HEK293 (cell line): ENCODE data around the gene SNN.

Source experiments
- CTCF ChIA-PET: fragments of 350-600 bp; formaldehyde crosslinking; extraction: SDS; loops from one replicate; lab custom pipeline; 2021; ENCODE audit warnings: antibody characterized with exemption; lab: Yijun Ruan, JAX
- POLR2A ChIA-PET: fragments of 300-600 bp; formaldehyde crosslinking; extraction: SDS; loops from one replicate; lab custom pipeline; 2020; ENCODE audit warnings: antibody characterized with exemption, inconsistent platforms; lab: Yijun Ruan, JAX
- H3K27ac ChIP-seq: fragments of 200-500 bp; sonication (Bioruptor generic); 2 replicates; pipeline ENCODE4 v1.5.1; 2014; ENCODE audit warnings: low read depth, low read length, control low read depth, inconsistent platforms; ENCODE audit errors: extremely low read depth
- H3K36me3 ChIP-seq, 2 experiments: fragments of 200-500 bp in 1 of 2; sonication (Bioruptor generic) in 1 of 2; 1 replicate in 1 of 2; 2 replicates in 1 of 2; pipeline ENCODE4 v1.5.1; 2014 to 2017; ENCODE audit warnings: inconsistent platforms in 2 of 2, low read length in 2 of 2; ENCODE audit not compliant: control insufficient read depth in 2 of 2, insufficient read depth in 1 of 2
- H3K4me1 ChIP-seq: fragments of 200-500 bp; sonication (Bioruptor generic); 2 replicates; pipeline ENCODE4 v1.5.1; 2014; ENCODE audit warnings: mild to moderate bottlenecking, low read length, inconsistent platforms; ENCODE audit not compliant: control insufficient read depth, insufficient read depth
- H3K4me3 ChIP-seq: 2 replicates; pipeline ENCODE4 v1.5.1; 2011; ENCODE audit warnings: low read depth, mild to moderate bottlenecking, control low read depth, low read length, moderate library complexity
- H3K9me3 ChIP-seq: fragments of 200-500 bp; sonication (Bioruptor generic); 2 replicates; pipeline ENCODE4 v1.5.1; 2014; ENCODE audit warnings: low read depth, low read length, inconsistent platforms; ENCODE audit not compliant: control insufficient read depth, insufficient read depth
- GLIS2 ChIP-seq: fragments of 450-650 bp; formaldehyde crosslinking; IDR thresholded peaks from 2 replicates; pipeline ENCODE4 v1.5.1; 2016; ENCODE audit warnings: missing biosample characterization, missing genetic modification characterization
- MZF1 ChIP-seq: fragments of 450-650 bp; formaldehyde crosslinking; IDR thresholded peaks from 2 replicates; pipeline ENCODE4 v1.5.1; 2017; ENCODE audit warnings: missing biosample characterization, missing genetic modification characterization, borderline replicate concordance
- ZBTB26 ChIP-seq: fragments of 450-650 bp; formaldehyde crosslinking; optimal IDR thresholded peaks from 2 replicates; pipeline ENCODE3; 2016; ENCODE audit warnings: missing biosample characterization, mild to moderate bottlenecking, missing genetic modification characterization
- ZEB2 ChIP-seq: fragments of 450-650 bp; formaldehyde crosslinking; IDR thresholded peaks from 2 replicates; pipeline ENCODE4 v1.5.1; 2016; ENCODE audit warnings: missing biosample characterization, missing genetic modification characterization
- ZNF121 ChIP-seq: fragments of 450-650 bp; formaldehyde crosslinking; IDR thresholded peaks from 2 replicates; pipeline ENCODE4 v1.5.1; 2016; ENCODE audit warnings: missing biosample characterization, missing genetic modification characterization
- ZNF155 ChIP-seq: fragments of 450-650 bp; formaldehyde crosslinking; IDR thresholded peaks from 2 replicates; pipeline ENCODE4 v1.5.1; 2016; ENCODE audit warnings: missing biosample characterization, missing genetic modification characterization
- ZNF174 ChIP-seq: fragments of 450-650 bp; formaldehyde crosslinking; IDR thresholded peaks from 2 replicates; pipeline ENCODE4 v1.5.0; 2017; ENCODE audit warnings: missing biosample characterization, mild to moderate bottlenecking, missing genetic modification characterization
- ZNF184 ChIP-seq: fragments of 450-650 bp; IDR thresholded peaks from 2 replicates; pipeline ENCODE4 v1.5.1; 2018; ENCODE audit warnings: missing biosample characterization, mild to moderate bottlenecking, missing genetic modification characterization
- ZNF202 ChIP-seq: fragments of 450-650 bp; formaldehyde crosslinking; IDR thresholded peaks from 2 replicates; pipeline ENCODE4 v1.5.1; 2016; ENCODE audit warnings: missing biosample characterization, missing genetic modification characterization, borderline replicate concordance
- ZNF214 ChIP-seq: fragments of 450-650 bp; formaldehyde crosslinking; IDR thresholded peaks from 2 replicates; pipeline ENCODE4 v1.5.1; 2017; ENCODE audit warnings: missing biosample characterization, mild to moderate bottlenecking, missing genetic modification characterization, borderline replicate concordance
- ZNF266 ChIP-seq: fragments of 450-650 bp; formaldehyde crosslinking; IDR thresholded peaks from 2 replicates; pipeline ENCODE4 v1.5.1; 2016; ENCODE audit warnings: missing biosample characterization, missing genetic modification characterization, low read depth
- ZNF394 ChIP-seq: fragments of 450-650 bp; formaldehyde crosslinking; IDR thresholded peaks from 2 replicates; pipeline ENCODE4 v1.5.1; 2016; ENCODE audit warnings: missing biosample characterization, missing genetic modification characterization, mild to moderate bottlenecking, moderate library complexity, borderline replicate concordance
- ZNF398 ChIP-seq: fragments of 450-650 bp; formaldehyde crosslinking; IDR thresholded peaks from 2 replicates; pipeline ENCODE4 v1.5.1; 2017; ENCODE audit warnings: missing biosample characterization, missing genetic modification characterization
- ZNF513 ChIP-seq: fragments of 450-650 bp; IDR thresholded peaks from 2 replicates; pipeline ENCODE4 v1.5.1; 2018; ENCODE audit warnings: missing biosample characterization, missing genetic modification characterization
- ZNF548 ChIP-seq: fragments of 450-650 bp; formaldehyde crosslinking; IDR thresholded peaks from 2 replicates; pipeline ENCODE4 v1.5.1; 2016; ENCODE audit warnings: missing biosample characterization, missing genetic modification characterization
- ZNF549 ChIP-seq: fragments of 450-650 bp; IDR thresholded peaks from 2 replicates; pipeline ENCODE4 v1.5.1; 2018; ENCODE audit warnings: missing biosample characterization, missing genetic modification characterization, mild to moderate bottlenecking, inconsistent platforms, moderate library complexity
- ZNF600 ChIP-seq: fragments of 450-650 bp; formaldehyde crosslinking; IDR thresholded peaks from 2 replicates; pipeline ENCODE4 v1.5.1; 2016; ENCODE audit warnings: missing biosample characterization, missing genetic modification characterization
- ZNF624 ChIP-seq: fragments of 450-650 bp; formaldehyde crosslinking; IDR thresholded peaks from 2 replicates; pipeline ENCODE4 v1.5.1; 2017; ENCODE audit warnings: missing biosample characterization, missing genetic modification characterization
- ZNF654 ChIP-seq: fragments of 450-650 bp; formaldehyde crosslinking; IDR thresholded peaks from 2 replicates; pipeline ENCODE4 v1.5.1; 2016; ENCODE audit warnings: low read depth, missing biosample characterization, missing genetic modification characterization
- ZNF704 ChIP-seq: fragments of 450-650 bp; formaldehyde crosslinking; IDR thresholded peaks from 2 replicates; pipeline ENCODE4 v1.5.1; 2016; ENCODE audit warnings: missing biosample characterization, missing genetic modification characterization
- ZNF707 ChIP-seq: fragments of 450-650 bp; formaldehyde crosslinking; IDR thresholded peaks from 2 replicates; pipeline ENCODE4 v1.5.1; 2016; ENCODE audit warnings: missing biosample characterization, missing genetic modification characterization
- ZXDB ChIP-seq: fragments of 450-650 bp; formaldehyde crosslinking; IDR thresholded peaks from 2 replicates; pipeline ENCODE4 v1.5.1; 2016; ENCODE audit warnings: missing biosample characterization, missing genetic modification characterization
- TF ChIP-seq, protein P1 (sequence below): fragments of 450-650 bp; formaldehyde crosslinking; IDR thresholded peaks from 2 replicates; pipeline ENCODE4 v1.5.1; 2016; ENCODE audit warnings: missing biosample characterization, missing genetic modification characterization
- TF ChIP-seq, protein P2 (sequence below): fragments of 450-650 bp; formaldehyde crosslinking; IDR thresholded peaks from 2 replicates; pipeline ENCODE4 v1.5.1; 2016; ENCODE audit warnings: missing biosample characterization, missing genetic modification characterization, borderline replicate concordance
- TF ChIP-seq, protein P3 (sequence below): fragments of 450-650 bp; formaldehyde crosslinking; IDR thresholded peaks from 2 replicates; pipeline ENCODE4 v1.5.1; 2016; ENCODE audit warnings: missing biosample characterization, missing genetic modification characterization

The SNN gene

GRCh38 chr16:11674818-11675560 lies 6.7 kb downstream of the SNN start:
- ChIA-PET POLR2A (interaction anchor here (0.6 kb wide), 1 partner anchor 16 kb away, joined by 5 read pairs; no protein-coding TSS in a partner anchor), CTCF (interaction anchor here (0.7 to 1.5 kb wide), 2 partner anchors 143 to 420 kb away, joined by 3 to 5 read pairs; no protein-coding TSS in a partner anchor)
- Histone ChIP-seq H3K27ac (no peak overlapping the region), H3K4me3 (no peak overlapping the region), H3K9me3 (no peaks in the 10 kb centered on the region), H3K4me1 (peaks cover 6% of the 10 kb centered on the region), H3K36me3 (peaks cover 0 to 46% of the 10 kb centered on the region in 2 experiments; a peak in 1 of 3 replicates)
- 0 out of 2 replicates have a peak, but pooled peaks have one; percentile 41 for TF ChIP-seq ZXDB (tag by site-specific recombination)
- no peak for TF ChIP-seq ZNF654
- TF ChIP-seq, protein P1, sequence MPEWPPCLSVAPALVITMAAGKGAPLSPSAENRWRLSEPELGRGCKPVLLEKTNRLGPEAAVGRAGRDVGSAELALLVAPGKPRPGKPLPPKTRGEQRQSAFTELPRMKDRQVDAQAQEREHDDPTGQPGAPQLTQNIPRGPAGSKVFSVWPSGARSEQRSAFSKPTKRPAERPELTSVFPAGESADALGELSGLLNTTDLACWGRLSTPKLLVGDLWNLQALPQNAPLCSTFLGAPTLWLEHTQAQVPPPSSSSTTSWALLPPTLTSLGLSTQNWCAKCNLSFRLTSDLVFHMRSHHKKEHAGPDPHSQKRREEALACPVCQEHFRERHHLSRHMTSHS (tag by site-specific recombination), result no peak
- TF ChIP-seq ZNF707 (tag by site-specific recombination), result no peak
- TF ChIP-seq, protein P2, sequence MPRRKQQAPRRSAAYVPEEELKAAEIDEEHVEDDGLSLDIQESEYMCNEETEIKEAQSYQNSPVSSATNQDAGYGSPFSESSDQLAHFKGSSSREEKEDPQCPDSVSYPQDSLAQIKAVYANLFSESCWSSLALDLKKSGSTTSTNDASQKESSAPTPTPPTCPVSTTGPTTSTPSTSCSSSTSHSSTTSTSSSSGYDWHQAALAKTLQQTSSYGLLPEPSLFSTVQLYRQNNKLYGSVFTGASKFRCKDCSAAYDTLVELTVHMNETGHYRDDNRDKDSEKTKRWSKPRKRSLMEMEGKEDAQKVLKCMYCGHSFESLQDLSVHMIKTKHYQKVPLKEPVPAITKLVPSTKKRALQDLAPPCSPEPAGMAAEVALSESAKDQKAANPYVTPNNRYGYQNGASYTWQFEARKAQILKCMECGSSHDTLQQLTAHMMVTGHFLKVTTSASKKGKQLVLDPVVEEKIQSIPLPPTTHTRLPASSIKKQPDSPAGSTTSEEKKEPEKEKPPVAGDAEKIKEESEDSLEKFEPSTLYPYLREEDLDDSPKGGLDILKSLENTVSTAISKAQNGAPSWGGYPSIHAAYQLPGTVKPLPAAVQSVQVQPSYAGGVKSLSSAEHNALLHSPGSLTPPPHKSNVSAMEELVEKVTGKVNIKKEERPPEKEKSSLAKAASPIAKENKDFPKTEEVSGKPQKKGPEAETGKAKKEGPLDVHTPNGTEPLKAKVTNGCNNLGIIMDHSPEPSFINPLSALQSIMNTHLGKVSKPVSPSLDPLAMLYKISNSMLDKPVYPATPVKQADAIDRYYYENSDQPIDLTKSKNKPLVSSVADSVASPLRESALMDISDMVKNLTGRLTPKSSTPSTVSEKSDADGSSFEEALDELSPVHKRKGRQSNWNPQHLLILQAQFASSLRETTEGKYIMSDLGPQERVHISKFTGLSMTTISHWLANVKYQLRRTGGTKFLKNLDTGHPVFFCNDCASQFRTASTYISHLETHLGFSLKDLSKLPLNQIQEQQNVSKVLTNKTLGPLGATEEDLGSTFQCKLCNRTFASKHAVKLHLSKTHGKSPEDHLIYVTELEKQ (tag by site-specific recombination), result no peak
- no peak for TF ChIP-seq ZNF174
- TF ChIP-seq, protein P3, sequence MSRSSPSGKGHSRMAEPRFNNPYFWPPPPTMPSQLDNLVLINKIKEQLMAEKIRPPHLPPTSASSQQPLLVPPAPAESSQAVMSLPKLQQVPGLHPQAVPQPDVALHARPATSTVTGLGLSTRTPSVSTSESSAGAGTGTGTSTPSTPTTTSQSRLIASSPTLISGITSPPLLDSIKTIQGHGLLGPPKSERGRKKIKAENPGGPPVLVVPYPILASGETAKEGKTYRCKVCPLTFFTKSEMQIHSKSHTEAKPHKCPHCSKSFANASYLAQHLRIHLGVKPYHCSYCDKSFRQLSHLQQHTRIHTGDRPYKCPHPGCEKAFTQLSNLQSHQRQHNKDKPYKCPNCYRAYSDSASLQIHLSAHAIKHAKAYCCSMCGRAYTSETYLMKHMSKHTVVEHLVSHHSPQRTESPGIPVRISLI (tag by site-specific recombination), result peak; percentile 93
- no peak for TF ChIP-seq ZNF214 (tag by site-specific recombination)
- no peak; the same call in 1 of the 2 replicates for TF ChIP-seq ZNF394 (tag by site-specific recombination)
- no peak for TF ChIP-seq ZBTB26 (tag by site-specific recombination)
- TF ChIP-seq ZNF704 (tag by site-specific recombination), result no peak
- no peak for TF ChIP-seq ZNF624 (tag by site-specific recombination)
- TF ChIP-seq GLIS2 (tag by site-specific recombination), result peak; percentile 32; the same call in 1 of the 2 replicates
- no peak for TF ChIP-seq ZNF121 (tag by site-specific recombination)
- 0 out of 2 replicates have a peak, but pooled peaks have one; percentile 17 for TF ChIP-seq ZEB2 (tag by site-specific recombination)
- TF ChIP-seq ZNF513, result no peak
- no peak for TF ChIP-seq ZNF266
- TF ChIP-seq ZNF548, result no peak
- TF ChIP-seq ZNF398, result peak; percentile 35; the same call in 1 of the 2 replicates
- TF ChIP-seq ZNF600, result 0 out of 2 replicates have a peak, but pooled peaks have one; percentile 49
- no peak for TF ChIP-seq MZF1 (tag by site-specific recombination)
- TF ChIP-seq ZNF155 (tag by site-specific recombination), result no peak
- no peak for TF ChIP-seq ZNF202
- no peak for TF ChIP-seq ZNF184 (tag by site-specific recombination)
- no peak for TF ChIP-seq ZNF549 (tag by site-specific recombination)
